ENCODE measurements around the gene DYRK1A.

- TF ChIP-seq CTCF (IDR thresholded peaks at IDR 0.05), result no peak
- TF ChIP-seq POLR2A (IDR thresholded peaks at IDR 0.05), result no peak
- no peak for TF ChIP-seq POLR2AphosphoS5 (IDR thresholded peaks at IDR 0.05)
These were observed 47.0 kb upstream of the DYRK1A start for GRCh38 chr21:37319551-37319950.

Data from prostate gland (tissue), 2 donors.